ENCODE measurements around the gene CYBA.
"Not testable (repeated sequence)": the region's sequence is repeated elsewhere in the genome, so short reads cannot be mapped to it uniquely, and the experiment has no call there.

The CYBA gene

DNA sequence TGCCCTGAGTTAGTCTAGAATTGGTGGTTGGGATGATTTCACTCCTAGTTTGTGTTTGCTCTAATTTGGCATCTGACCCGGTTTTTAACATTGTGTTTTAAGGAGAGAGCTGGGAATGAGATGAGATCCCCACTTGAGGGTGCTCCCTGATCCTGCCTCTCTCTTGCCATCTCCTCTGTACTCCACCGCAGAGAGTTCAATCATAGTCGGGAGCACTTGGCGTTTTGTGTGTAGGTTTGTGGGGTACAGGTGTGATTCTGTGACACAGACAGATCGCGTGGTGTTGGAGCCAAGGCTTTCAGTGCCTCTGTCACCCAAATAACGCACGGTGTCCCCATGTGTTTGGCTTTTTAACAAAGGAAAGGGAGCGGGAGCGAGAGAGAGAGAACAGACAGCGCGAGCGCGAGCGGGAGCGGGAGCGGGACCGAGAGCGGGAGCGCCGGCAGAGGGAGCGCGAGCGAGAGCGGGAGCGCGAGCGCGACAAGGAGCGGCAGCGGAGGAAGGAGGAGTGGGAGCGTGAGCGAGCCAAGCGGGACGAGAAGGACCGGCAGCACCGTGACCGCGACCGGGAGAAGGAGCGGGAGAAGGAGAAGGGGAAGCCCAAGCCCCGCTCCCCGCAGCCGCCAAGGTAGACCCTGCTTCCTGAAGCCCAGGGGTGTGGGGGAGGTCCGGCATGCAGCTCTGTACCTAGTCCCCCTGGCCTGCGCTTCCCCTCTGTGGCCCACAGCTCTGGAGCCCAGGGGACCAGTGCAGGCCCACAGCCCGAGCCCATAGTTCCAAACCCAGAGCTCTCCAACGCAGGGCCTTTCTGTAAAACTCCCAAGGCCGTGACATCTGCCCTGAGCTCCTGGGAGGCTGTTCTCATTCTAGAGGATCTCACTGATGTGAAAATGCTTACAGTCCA lies 39.7 kb downstream of the CYBA start:
- no peak overlapping the region for H3K4me3 ChIP-seq (ENCODE audit: low read depth in 1 of 2, low read length in 2 of 2)
- peaks cover 36% of the 10 kb centered on the region for H3K36me3 ChIP-seq (ENCODE audit: insufficient read depth, low read length)
- H3K9me3 ChIP-seq (ENCODE audit: low read length): no peaks in the 10 kb centered on the region
- no peak overlapping the region for H3K9ac ChIP-seq (ENCODE audit: low read length)
- no peaks in the 10 kb centered on the region for H3K27me3 ChIP-seq (ENCODE audit: control insufficient read depth in 1 of 2, insufficient read depth in 2 of 2, low read length in 2 of 2)
- H3K27ac ChIP-seq (ENCODE audit: low read depth, low read length): no peak overlapping the region
- no peaks in the 10 kb centered on the region for H3K4me1 ChIP-seq (ENCODE audit: insufficient read depth, low read length)

DNA sequence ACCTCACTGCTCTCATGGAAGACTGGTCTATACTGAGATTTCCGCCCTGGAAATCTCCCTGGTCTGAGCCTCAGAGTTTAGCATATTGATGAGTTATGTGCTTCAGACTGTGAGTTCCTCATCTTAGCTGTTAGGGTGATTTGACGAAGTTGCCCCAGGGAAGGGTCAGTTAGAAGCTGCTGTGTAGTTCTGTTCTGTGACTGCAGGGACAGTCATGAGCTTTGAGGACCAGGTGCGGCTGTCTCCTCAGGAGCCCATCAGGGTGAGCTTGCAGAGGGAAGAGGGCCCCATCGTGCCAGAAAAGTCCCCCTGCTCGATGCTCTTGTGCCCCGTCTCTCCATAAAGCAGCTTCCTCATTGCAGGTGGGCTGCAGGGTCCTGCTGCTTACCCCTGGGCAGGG lies 40.8 kb downstream of the CYBA start:
- H3K4me3 ChIP-seq (ENCODE audit: low read depth in 1 of 2, low read length in 2 of 2): no peak overlapping the region
- H3K36me3 ChIP-seq (ENCODE audit: insufficient read depth, low read length): peaks cover 42% of the 10 kb centered on the region
- H3K27me3 ChIP-seq (ENCODE audit: control insufficient read depth in 1 of 2, insufficient read depth in 2 of 2, low read length in 2 of 2): no peaks in the 10 kb centered on the region
- H3K9me3 ChIP-seq (ENCODE audit: low read length): no peaks in the 10 kb centered on the region
- no peak overlapping the region for H3K27ac ChIP-seq (ENCODE audit: low read depth, low read length)
- H3K4me1 ChIP-seq (ENCODE audit: insufficient read depth, low read length): no peaks in the 10 kb centered on the region
- H3K9ac ChIP-seq (ENCODE audit: low read length): no peak overlapping the region

DNA sequence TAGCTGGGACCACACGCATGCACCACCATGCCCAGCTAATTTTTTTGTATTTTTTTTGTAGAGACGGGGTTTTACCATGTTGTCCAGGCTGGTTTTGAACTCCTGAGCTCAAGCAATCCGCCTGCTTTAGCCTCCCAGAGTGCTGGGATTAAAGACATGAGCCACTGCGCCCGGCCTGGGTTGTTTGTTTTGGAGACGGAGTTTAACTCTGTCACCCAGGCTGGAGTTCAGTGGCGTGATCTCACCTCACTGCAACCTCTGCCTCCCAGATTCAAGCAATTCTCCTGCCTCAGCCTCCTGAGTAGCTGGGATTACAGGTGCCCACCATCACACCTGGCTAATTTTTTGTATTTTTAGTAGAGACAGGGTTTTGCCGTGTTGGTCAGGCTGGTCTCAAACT lies 41.4 kb downstream of the CYBA start:
- H3K9me3 ChIP-seq (ENCODE audit: low read length); H3K9ac ChIP-seq (ENCODE audit: low read length); H3K27ac ChIP-seq (ENCODE audit: low read depth, low read length); H3K4me3 ChIP-seq (ENCODE audit: low read depth in 1 of 2, low read length in 2 of 2); H3K4me1 ChIP-seq (ENCODE audit: insufficient read depth, low read length); H3K27me3 ChIP-seq (ENCODE audit: control insufficient read depth in 1 of 2, insufficient read depth in 2 of 2, low read length in 2 of 2): not testable (repeated sequence)
- H3K36me3 ChIP-seq (ENCODE audit: insufficient read depth, low read length): peaks cover 38% of the 10 kb centered on the region

DNA sequence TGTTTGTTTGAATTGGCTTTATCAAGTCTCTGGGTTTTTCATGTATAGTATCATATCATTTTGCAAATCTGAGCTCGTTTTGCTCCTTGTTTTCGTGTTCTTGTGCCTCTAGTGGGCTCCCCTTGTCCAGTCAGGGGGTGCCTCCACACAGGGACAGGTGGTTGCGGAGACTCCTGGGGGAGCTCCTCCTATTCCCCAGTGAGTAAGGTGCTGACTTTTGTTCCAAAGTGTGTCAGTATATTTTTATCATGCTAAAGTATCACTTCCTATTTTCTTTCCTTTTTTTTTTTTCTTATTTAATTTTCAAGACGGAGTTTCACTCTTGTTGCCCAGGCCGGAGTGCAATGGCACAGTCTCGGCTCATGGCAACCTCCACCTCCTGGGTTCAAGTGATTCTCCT lies 42.8 kb downstream of the CYBA start:
- H3K4me3 ChIP-seq (ENCODE audit: low read depth in 1 of 2, low read length in 2 of 2): no peak overlapping the region
- H3K27ac ChIP-seq (ENCODE audit: low read depth, low read length): no peak overlapping the region
- H3K4me1 ChIP-seq (ENCODE audit: insufficient read depth, low read length): no peaks in the 10 kb centered on the region
- H3K9ac ChIP-seq (ENCODE audit: low read length): no peak overlapping the region
- H3K27me3 ChIP-seq (ENCODE audit: control insufficient read depth in 1 of 2, insufficient read depth in 2 of 2, low read length in 2 of 2): no peaks in the 10 kb centered on the region
- no peaks in the 10 kb centered on the region for H3K9me3 ChIP-seq (ENCODE audit: low read length)
- H3K36me3 ChIP-seq (ENCODE audit: insufficient read depth, low read length): peaks cover 33% of the 10 kb centered on the region

DNA sequence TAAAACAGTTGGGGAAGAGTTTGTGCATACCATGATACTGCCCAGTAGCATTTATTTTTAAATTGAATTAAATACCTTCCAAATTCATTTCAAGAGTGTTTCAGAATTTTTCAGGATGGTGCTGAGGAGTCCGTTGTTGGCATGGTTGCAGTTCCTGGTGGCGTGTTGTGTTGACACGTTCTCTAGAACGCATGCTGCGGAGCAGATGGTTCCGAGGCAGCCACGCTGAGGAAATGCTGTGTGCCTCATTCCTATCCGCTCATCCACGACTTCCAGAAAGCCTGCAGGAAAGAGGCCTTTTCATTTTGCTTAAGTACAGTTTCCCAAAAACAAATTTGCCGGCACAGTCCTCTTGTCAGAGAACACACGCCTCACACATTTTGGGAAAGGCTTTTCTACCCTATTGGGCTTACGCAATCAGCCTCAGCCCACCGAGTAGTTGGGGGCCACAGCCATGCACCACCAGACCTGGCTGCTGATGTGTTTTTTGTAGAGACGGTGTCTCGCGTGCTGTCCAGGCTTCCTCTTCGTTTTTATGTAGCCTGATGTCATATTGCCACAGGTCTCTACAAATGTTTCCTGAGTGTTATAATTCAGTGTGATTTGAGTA lies 44.6 kb downstream of the CYBA start:
- peaks cover 38% of the 10 kb centered on the region for H3K36me3 ChIP-seq (ENCODE audit: insufficient read depth, low read length)
- H3K4me1 ChIP-seq (ENCODE audit: insufficient read depth, low read length): no peaks in the 10 kb centered on the region
- no peak overlapping the region for H3K27ac ChIP-seq (ENCODE audit: low read depth, low read length)
- H3K9ac ChIP-seq (ENCODE audit: low read length): no peak overlapping the region
- no peak overlapping the region for H3K4me3 ChIP-seq (ENCODE audit: low read depth in 1 of 2, low read length in 2 of 2)
- H3K27me3 ChIP-seq (ENCODE audit: control insufficient read depth in 1 of 2, insufficient read depth in 2 of 2, low read length in 2 of 2): no peaks in the 10 kb centered on the region
- no peaks in the 10 kb centered on the region for H3K9me3 ChIP-seq (ENCODE audit: low read length)

DNA sequence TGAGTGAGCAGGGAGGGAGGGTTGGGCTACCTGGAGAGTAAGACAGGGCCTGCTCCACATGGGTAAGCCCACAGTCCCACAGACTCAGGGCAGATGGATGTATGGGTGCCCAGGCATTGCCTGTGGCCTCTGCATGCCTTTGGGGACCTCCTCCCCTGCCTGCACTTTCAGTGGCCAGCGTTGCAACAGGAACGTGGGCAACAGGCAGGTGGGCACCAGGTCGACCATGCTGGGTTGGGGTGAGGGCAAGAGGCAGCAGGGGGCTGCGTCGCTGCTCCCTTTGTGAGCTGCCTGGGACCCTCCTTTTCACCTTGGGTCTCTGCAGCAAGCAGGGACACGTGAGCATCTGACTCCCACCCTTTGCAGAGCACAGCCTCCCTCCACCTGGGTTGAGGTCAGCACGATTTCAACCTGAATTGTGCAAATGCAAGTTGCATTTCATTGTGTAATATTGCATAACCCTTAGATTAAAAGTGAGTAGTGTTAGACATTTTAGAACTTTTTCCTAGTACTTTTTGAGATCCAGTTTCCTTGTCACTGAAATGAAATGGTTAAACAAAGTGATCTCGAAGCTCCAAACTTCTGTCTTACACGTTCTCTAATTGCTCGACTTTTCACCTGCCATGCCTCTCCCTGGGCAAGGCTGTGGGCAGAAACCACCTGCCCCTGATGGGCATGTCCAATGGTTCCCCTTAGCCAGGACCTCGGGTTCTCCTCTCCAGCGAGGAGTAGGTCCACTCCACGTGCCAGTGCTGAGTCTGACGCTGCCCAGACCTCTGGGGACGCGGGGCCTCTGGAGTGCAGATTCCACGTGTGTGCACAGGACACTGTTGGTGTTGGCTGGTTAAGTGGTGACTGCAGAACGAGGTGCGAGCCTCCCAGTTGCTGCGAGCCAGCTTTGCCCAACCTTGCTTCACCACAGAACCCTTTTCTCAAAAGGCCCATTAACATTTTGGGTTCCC lies 45.4 kb downstream of the CYBA start:
- Histone ChIP-seq H3K27me3 (ENCODE audit: control insufficient read depth in 1 of 2, insufficient read depth in 2 of 2, low read length in 2 of 2) (no peaks in the 10 kb centered on the region), H3K9ac (ENCODE audit: low read length) (no peak overlapping the region), H3K4me1 (ENCODE audit: insufficient read depth, low read length) (no peaks in the 10 kb centered on the region), H3K4me3 (ENCODE audit: low read depth in 1 of 2, low read length in 2 of 2) (no peak overlapping the region), H3K36me3 (ENCODE audit: insufficient read depth, low read length) (peaks cover 38% of the 10 kb centered on the region), H3K27ac (ENCODE audit: low read depth, low read length) (no peak overlapping the region), H3K9me3 (ENCODE audit: low read length) (no peaks in the 10 kb centered on the region)

DNA sequence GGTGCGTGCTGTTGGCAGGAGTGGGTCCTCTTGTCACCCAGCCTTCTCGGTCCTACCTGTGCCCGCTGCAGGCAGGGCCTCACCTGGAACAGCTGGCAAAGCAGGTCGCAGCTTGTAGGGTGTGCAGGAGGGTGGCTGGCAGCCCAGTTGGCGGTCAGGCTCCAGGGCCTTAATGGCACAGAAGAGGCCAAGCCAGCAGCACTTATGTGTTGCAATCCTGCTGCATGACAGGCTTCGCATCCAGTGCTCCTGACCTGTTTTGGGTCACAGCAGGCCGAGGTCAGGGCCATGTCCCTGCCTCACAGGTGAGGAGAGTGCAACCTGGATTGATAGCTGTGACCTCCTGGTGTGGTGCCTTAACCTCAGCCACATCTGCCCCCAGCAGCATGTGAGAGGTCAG lies 48.8 kb downstream of the CYBA start:
- Histone ChIP-seq H3K4me3 (ENCODE audit: low read depth in 1 of 2, low read length in 2 of 2) (no peak overlapping the region), H3K36me3 (ENCODE audit: insufficient read depth, low read length) (peaks cover 57% of the 10 kb centered on the region), H3K27ac (ENCODE audit: low read depth, low read length) (no peak overlapping the region)

DNA sequence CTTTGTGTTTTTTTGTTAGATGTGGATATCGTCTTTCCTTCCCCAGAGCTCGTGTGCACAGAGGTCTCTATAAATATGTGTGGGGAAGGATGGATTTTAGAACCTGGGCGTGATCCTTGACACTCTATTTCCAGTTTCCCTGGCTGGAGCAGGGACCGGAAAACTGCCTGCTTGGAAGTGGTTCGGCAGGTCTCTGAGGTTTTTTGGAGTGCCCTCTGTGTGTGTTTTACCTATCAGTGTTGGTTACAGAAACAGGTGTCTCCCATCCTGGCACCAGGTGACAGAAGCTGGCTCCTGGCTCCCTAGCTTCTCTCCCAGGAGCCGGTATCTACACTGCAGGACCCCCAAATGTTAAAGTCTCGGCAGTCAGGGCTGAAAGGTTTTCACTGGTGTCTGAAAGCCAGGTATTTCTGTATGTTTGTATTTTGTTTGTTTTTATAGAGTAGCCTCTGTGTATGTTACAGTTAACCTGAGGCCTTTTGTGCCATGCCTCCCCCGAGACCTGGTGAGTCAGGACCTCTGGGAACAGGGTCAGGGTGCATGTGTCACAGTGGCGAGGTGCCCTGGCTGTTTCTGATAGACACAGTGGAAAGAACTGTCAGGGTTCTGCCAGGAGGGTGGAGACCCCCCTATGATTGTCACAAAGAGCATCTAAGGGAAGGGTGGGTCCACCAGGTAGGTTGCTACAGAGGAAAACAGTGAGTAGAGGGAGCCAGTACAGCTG lies 49.4 kb downstream of the CYBA start:
- Histone ChIP-seq H3K4me3 (ENCODE audit: low read depth in 1 of 2, low read length in 2 of 2) (no peak overlapping the region), H3K27me3 (ENCODE audit: control insufficient read depth in 1 of 2, insufficient read depth in 2 of 2, low read length in 2 of 2) (no peaks in the 10 kb centered on the region), H3K9ac (ENCODE audit: low read length) (no peak overlapping the region), H3K4me1 (ENCODE audit: insufficient read depth, low read length) (no peaks in the 10 kb centered on the region), H3K9me3 (ENCODE audit: low read length) (no peaks in the 10 kb centered on the region), H3K27ac (ENCODE audit: low read depth, low read length) (no peak overlapping the region), H3K36me3 (ENCODE audit: insufficient read depth, low read length) (peaks cover 55% of the 10 kb centered on the region)

More for the DNA sequence above, 48.8 kb downstream of the CYBA start:
- Histone ChIP-seq H3K4me1 (ENCODE audit: insufficient read depth, low read length) (no peaks in the 10 kb centered on the region), H3K27me3 (ENCODE audit: control insufficient read depth in 1 of 2, insufficient read depth in 2 of 2, low read length in 2 of 2) (no peaks in the 10 kb centered on the region), H3K9ac (ENCODE audit: low read length) (no peak overlapping the region), H3K9me3 (ENCODE audit: low read length) (no peaks in the 10 kb centered on the region)

DNA sequence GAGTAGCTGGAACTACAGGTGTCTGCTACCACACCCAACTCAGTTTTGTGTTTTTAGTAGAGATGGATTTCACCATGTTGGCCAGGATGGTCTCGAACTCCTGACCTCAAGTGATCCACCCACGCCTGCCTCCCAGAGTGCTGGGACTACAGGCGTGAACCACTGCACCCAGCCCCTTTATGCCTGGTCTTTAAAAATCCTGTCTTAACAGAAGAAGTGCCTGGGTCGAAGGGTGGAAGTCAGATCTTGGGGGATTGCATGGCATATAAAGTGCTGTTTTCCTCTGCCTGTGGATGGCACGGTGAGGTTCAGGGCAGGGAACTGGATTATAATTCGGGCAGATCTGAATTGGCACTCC lies 50.3 kb downstream of the CYBA start:
- Histone ChIP-seq H3K4me3 (ENCODE audit: low read depth in 1 of 2, low read length in 2 of 2) (no peak overlapping the region), H3K9me3 (ENCODE audit: low read length) (no peaks in the 10 kb centered on the region), H3K36me3 (ENCODE audit: insufficient read depth, low read length) (peaks cover 47% of the 10 kb centered on the region), H3K4me1 (ENCODE audit: insufficient read depth, low read length) (no peaks in the 10 kb centered on the region), H3K27me3 (ENCODE audit: control insufficient read depth in 1 of 2, insufficient read depth in 2 of 2, low read length in 2 of 2) (no peaks in the 10 kb centered on the region), H3K9ac (ENCODE audit: low read length) (no peak overlapping the region), H3K27ac (ENCODE audit: low read depth, low read length) (no peak overlapping the region)

DNA sequence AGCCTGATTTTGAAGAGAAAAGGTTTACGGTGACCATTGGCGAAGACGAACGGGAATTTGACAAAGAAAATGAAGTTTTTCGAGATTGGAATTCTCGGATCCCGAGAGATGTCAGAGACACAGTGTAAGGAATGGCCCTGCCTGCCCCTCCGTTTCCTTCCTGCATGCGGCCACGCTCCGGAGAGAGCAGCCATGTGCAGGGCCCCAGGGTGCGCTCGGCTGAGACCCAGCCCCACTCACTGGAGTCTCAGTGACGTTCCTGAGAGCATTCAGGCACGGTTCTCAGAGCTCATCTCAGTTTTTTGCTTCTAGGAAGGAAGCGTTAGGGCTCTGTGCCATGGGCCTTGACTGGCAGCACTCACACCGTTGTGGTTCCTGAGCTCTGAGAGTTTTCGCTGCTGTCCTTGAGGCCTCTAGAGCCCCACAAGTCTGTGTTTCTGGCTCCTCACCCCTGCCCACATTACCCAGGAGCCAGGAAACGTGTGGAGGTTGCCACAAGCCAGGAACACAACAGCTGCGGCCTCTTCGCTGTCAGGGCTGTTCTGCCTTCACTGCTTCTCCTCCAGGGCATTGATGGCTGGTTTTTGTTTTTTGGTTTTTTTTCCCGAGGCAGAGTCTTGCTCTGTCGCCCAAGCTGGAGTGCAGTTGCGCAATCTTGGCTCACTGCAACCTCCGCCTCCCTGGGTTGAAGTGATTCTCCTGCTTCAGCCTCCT lies 50.9 kb downstream of the CYBA start:
- H3K27ac ChIP-seq (ENCODE audit: low read depth, low read length): no peak overlapping the region
- no peak overlapping the region for H3K4me3 ChIP-seq (ENCODE audit: low read depth in 1 of 2, low read length in 2 of 2)
- H3K9me3 ChIP-seq (ENCODE audit: low read length): no peaks in the 10 kb centered on the region
- no peak overlapping the region for H3K9ac ChIP-seq (ENCODE audit: low read length)
- H3K27me3 ChIP-seq (ENCODE audit: control insufficient read depth in 1 of 2, insufficient read depth in 2 of 2, low read length in 2 of 2): no peaks in the 10 kb centered on the region
- H3K36me3 ChIP-seq (ENCODE audit: insufficient read depth, low read length): peaks cover 47% of the 10 kb centered on the region
- no peaks in the 10 kb centered on the region for H3K4me1 ChIP-seq (ENCODE audit: insufficient read depth, low read length)
